Hepatocyte (in vitro differentiated cells): ENCODE data around the gene SLC38A10. TPM values are rescaled to one million over a fixed set of nuclear protein-coding genes. Genes with fewer than 3 reads are reported as not detected.
A peak's percentile ranks its signal among the peaks of the same experiment; 100 is the strongest.

Experiments
- DNase-seq: peaks from one replicate; pipeline ENCODE4 v3.0.0-alpha.2; 2016; ENCODE audit warnings: low spot score
- H2AFZ ChIP-seq: fragments of 200-600 bp; sonication (generic); 2 replicates; pipeline ENCODE4 v1.6.0; 2016; ENCODE audit warnings: antibody characterized with exemption, mild to moderate bottlenecking
- H3K27ac ChIP-seq: fragments of 200-600 bp; sonication (generic); 2 replicates; pipeline ENCODE4 v1.5.1; 2016; ENCODE audit warnings: mild to moderate bottlenecking
- H3K27me3 ChIP-seq: fragments of 200-600 bp; sonication (generic); 2 replicates; pipeline ENCODE4 v1.6.1; 2016
- H3K36me3 ChIP-seq: fragments of 200-600 bp; sonication (generic); replicated peaks from 2 replicates; pipeline ENCODE4 v1.5.1; 2016; ENCODE audit warnings: low read depth; ENCODE audit not compliant: insufficient read depth
- H3K4me1 ChIP-seq: fragments of 200-600 bp; sonication (generic); 2 replicates; pipeline ENCODE4 v1.5.1; 2016; ENCODE audit warnings: mild to moderate bottlenecking, moderate library complexity; ENCODE audit not compliant: insufficient read depth
- H3K4me2 ChIP-seq: fragments of 200-600 bp; sonication (generic); 2 replicates; pipeline ENCODE4 v1.6.0; 2016
- H3K4me3 ChIP-seq: fragments of 200-600 bp; sonication (generic); 2 replicates; pipeline ENCODE4 v1.5.1; 2016; ENCODE audit warnings: mild to moderate bottlenecking
- H3K79me2 ChIP-seq: fragments of 200-600 bp; sonication (generic); 2 replicates; pipeline ENCODE4 v1.6.0; 2017; ENCODE audit warnings: mild to moderate bottlenecking
- H3K9me2 ChIP-seq: fragments of 200-600 bp; sonication (generic); replicated peaks from 2 replicates; pipeline ENCODE4 v1.6.0; 2017; ENCODE audit warnings: mild to moderate bottlenecking; ENCODE audit not compliant: insufficient read depth
- H3K9me3 ChIP-seq: fragments of 200-600 bp; sonication (generic); 2 replicates; pipeline ENCODE4 v1.5.1; 2016; ENCODE audit warnings: low read depth, mild to moderate bottlenecking
- H4K20me1 ChIP-seq: fragments of 200-600 bp; sonication (generic); 2 replicates; pipeline ENCODE4 v1.6.0; 2016; ENCODE audit warnings: mild to moderate bottlenecking; ENCODE audit not compliant: insufficient read depth, poor library complexity, severe bottlenecking
- CTCF ChIP-seq: fragments of 200-600 bp; sonication (generic); IDR thresholded peaks from 2 replicates; pipeline ENCODE4 v1.5.1; 2016; ENCODE audit warnings: antibody characterized with exemption, mild to moderate bottlenecking; ENCODE audit not compliant: poor library complexity
- EZH2 ChIP-seq: fragments of 200-600 bp; sonication (generic); IDR thresholded peaks from 2 replicates; pipeline ENCODE4 v1.6.1; 2016; ENCODE audit warnings: antibody characterized with exemption, mild to moderate bottlenecking, borderline replicate concordance
- EZH2phosphoT487 ChIP-seq: fragments of 200-600 bp; sonication (generic); IDR thresholded peaks from one replicate; pipeline ENCODE4 v1.6.1; 2018; ENCODE audit warnings: antibody characterized with exemption, mild to moderate bottlenecking, low read depth, moderate library complexity; ENCODE audit not compliant: unreplicated experiment, severe bottlenecking
- WGBS: methylation state at CpG from one replicate; pipeline ENCODE4 v1.1.6; 2016; ENCODE audit warnings: low lambda C conversion rate; ENCODE audit errors: missing lambda C conversion rate; 5-methylcytosine and 5-hydroxymethylcytosine counted together
- polyA plus RNA-seq: library from polyadenylated mRNA; unstranded; fragments of >200 nt; fragmentation: Nextera tagmentation; extraction: Ambion mirVana; gene quantifications from 2 replicates; pipeline ENCODE4 v1.2.1, GENCODE V29; 2016
- total RNA-seq: library from RNA; depleted of rRNA; stranded (reverse); fragments of >200 nt; gene quantifications from 2 replicates; pipeline ENCODE4 v1.2.3, GENCODE V29; 2014

Gene SLC38A10
- total and polyA plus RNA-seq, 2 experiments from 2014 or later: 91.4 to 124 TPM

- no peak for DNase-seq
- WGBS: 65% methylated on average over 15 of the region's 15 CpGs
These were observed 7.8 kb upstream of the SLC38A10 start for GRCh38 chr17:81302861-81303333.

GRCh38 chr17:81302324-81302723, 7.2 kb upstream of the SLC38A10 start:
- no peak for TF ChIP-seq CTCF
- no peak for TF ChIP-seq EZH2
- no peak for TF ChIP-seq EZH2phosphoT487
- WGBS: 74% methylated on average over 9 of the region's 10 CpGs

More at GRCh38 chr17:81302861-81303333, 7.8 kb upstream of the SLC38A10 start:
- no peak overlapping the region for H3K4me2 ChIP-seq
- no peak overlapping the region for H2AFZ ChIP-seq
- no peaks in the 10 kb centered on the region for H3K27me3 ChIP-seq
- H3K36me3 ChIP-seq: no peaks in the 10 kb centered on the region
- no peaks in the 10 kb centered on the region for H3K4me1 ChIP-seq
- H3K4me3 ChIP-seq: no peak overlapping the region
- TF ChIP-seq EZH2phosphoT487 (no peak), CTCF (peak; percentile 13), EZH2 (no peak)
- no peaks in the 10 kb centered on the region for H3K79me2 ChIP-seq
- H3K27ac ChIP-seq: no peak overlapping the region
- no peaks in the 10 kb centered on the region for H3K9me3 ChIP-seq
- H4K20me1 ChIP-seq: no peaks in the 10 kb centered on the region
- no peaks in the 10 kb centered on the region for H3K9me2 ChIP-seq

DNA sequence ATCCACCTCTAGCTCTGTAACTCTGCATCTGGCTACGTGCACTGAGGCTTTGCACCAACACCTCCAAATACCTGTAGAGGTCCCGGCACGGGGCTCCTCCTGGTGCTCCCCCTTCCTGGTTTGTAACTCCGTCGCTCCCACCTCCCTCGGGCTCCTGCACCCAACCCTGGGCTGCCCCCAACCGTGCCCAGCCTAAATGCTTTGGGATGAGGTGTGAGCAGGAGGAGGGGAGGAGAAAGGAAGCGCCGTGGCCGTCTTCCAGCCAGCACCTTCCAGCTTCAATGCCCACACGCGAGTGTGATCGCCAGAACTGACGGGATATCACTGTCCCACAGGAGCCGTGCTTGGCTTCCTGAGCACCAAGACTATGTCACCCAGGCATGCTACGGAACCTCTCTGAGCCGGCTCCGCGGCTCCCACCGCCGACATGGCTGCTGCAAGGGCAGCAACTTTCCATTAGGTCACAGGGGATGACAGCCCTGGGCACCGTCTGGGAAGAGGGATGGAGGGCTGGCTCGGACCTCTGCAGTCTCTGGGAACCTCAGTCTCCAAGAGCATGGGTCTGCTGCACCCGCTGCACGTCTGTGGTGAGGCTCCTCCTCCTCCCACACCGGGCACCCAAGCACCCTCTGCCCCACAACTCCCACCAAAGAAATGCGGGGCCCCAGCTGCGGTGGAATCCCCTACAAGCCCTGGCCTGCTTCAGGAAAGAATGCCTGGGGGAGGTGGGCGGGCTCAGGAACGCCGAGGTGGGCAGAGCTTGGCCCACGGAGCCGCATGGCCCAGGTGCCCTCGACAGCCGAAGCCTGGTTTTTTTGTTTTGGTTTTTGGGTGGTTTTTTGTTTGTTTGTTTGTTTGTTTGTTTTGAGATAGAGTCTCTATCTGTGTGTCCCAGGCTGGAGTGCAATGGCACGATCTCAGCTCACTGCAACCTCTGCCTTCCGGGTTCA, 6.4 kb upstream of the SLC38A10 start:
- Histone ChIP-seq H3K9me3 (no peaks in the 10 kb centered on the region), H3K4me1 (no peaks in the 10 kb centered on the region), H3K9me2 (no peaks in the 10 kb centered on the region), H3K27ac (no peak overlapping the region), H3K4me2 (no peak overlapping the region), H3K36me3 (no peaks in the 10 kb centered on the region), H2AFZ (no peak overlapping the region), H4K20me1 (no peaks in the 10 kb centered on the region), H3K4me3 (no peak overlapping the region), H3K79me2 (no peaks in the 10 kb centered on the region), H3K27me3 (no peaks in the 10 kb centered on the region)
- 79% methylated on average over 37 of the region's 37 CpGs for WGBS
- DNase-seq: no peak
- TF ChIP-seq EZH2 (no peak), CTCF (no peak), EZH2phosphoT487 (no peak)

More at GRCh38 chr17:81302324-81302723, 7.2 kb upstream of the SLC38A10 start:
- Histone ChIP-seq H3K4me1 (no peaks in the 10 kb centered on the region), H3K4me3 (no peak overlapping the region), H3K4me2 (no peak overlapping the region), H3K36me3 (no peaks in the 10 kb centered on the region), H2AFZ (no peak overlapping the region), H3K9me3 (no peaks in the 10 kb centered on the region), H3K27me3 (no peaks in the 10 kb centered on the region), H4K20me1 (no peaks in the 10 kb centered on the region), H3K27ac (no peak overlapping the region), H3K9me2 (no peaks in the 10 kb centered on the region), H3K79me2 (no peaks in the 10 kb centered on the region)
- no peak for DNase-seq
